Activated CD8-positive, alpha-beta memory T cell treated with anti-CD3 and anti-CD28 coated beads, Interleukin-2, amount 10 ng/mL, durations not matched to agents 7 days and 5 days (primary cell): ENCODE results near the gene S100A6. TPM values are rescaled to one million over a fixed set of nuclear protein-coding genes. Genes with fewer than 3 reads are reported as not detected.

Source experiments
- ATAC-seq: fragments of 150-1000 bp; cut with Tn5 transposase; one replicate; pipeline ENCODE4 v1.10.0; 2021; ENCODE audit warnings: moderate library complexity
- CTCF ChIA-PET: fragments of 350-600 bp; sonication (Branson Sonifier 250); formaldehyde crosslinking; loops from one replicate; lab custom pipeline; 2021; ENCODE audit warnings: antibody characterized with exemption; lab: Charles Lee
- DNase-seq: peaks from one replicate; pipeline ENCODE4 v3.0.0-alpha.2; 2020
- H3K27ac Mint-ChIP-seq: one replicate; pipeline ENCODE4 v1.8.0; 2021; ENCODE audit warnings: mild to moderate bottlenecking, mixed read lengths
- H3K27me3 Mint-ChIP-seq: one replicate; pipeline ENCODE4 v1.8.0; 2021; ENCODE audit warnings: mixed read lengths
- H3K36me3 Mint-ChIP-seq: one replicate; pipeline ENCODE4 v1.8.0; 2021; ENCODE audit warnings: mild to moderate bottlenecking, mixed read lengths
- H3K4me1 Mint-ChIP-seq: one replicate; pipeline ENCODE4 v1.8.0; 2021; ENCODE audit warnings: mixed read lengths
- H3K4me3 Mint-ChIP-seq: one replicate; pipeline ENCODE4 v1.8.0; 2021; ENCODE audit warnings: mild to moderate bottlenecking, moderate library complexity, mixed read lengths
- H3K9me3 Mint-ChIP-seq: one replicate; pipeline ENCODE4 v1.8.0; 2022; ENCODE audit warnings: low read depth, mixed read lengths
- total RNA-seq, 2 experiments: library from RNA; stranded (reverse); gene quantifications; one replicate each; pipeline ENCODE4 v1.2.3, GENCODE V29; 2021

Gene S100A6
- total RNA-seq, 2 experiments from 2014 or later: 386 to 543 TPM

- ATAC-seq: no peak
- Mint-ChIP-seq H3K27ac (no peak overlapping the region), H3K36me3 (no peaks in the 10 kb centered on the region), H3K4me1 (peaks cover 8% of the 10 kb centered on the region), H3K4me3 (no peak overlapping the region), H3K27me3 (no peaks in the 10 kb centered on the region), H3K9me3 (no peaks in the 10 kb centered on the region)
- CTCF ChIA-PET: interaction anchor here (0.7 to 3.0 kb wide), 5 partner anchors 9 to 28 kb away, joined by 3 to 15 read pairs (median 4); no protein-coding TSS in a partner anchor
- DNase-seq: no peak
These were observed 25.1 kb upstream of the S100A6 start for GRCh38 chr1:153560771-153561465.

DNA sequence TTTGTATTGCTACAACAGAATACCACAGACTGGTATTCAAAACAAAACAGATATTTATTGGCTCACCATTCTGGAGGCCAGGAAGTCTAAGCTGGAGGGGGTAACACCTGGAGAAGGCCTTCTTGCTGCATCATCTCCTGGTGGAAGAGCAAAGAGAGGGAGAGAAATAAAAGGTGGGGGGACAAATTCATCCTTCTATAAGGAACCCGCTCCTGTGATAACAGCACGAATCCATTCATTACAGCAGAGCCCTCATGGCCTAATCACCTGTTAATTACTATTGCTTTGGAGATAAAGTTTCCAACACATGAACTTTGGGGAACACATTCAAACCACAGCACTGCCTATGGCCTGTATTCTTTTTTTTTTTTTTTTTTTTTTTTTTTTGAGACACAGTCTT lies 24.4 kb upstream of the S100A6 start:
- peaks cover under 1% of the 10 kb centered on the region for H3K4me1 Mint-ChIP-seq
- CTCF ChIA-PET: interaction anchor here (0.7 to 3.0 kb wide), 5 partner anchors 9 to 27 kb away, joined by 3 to 15 read pairs (median 5); no protein-coding TSS in a partner anchor
- H3K9me3 Mint-ChIP-seq: no peaks in the 10 kb centered on the region
- H3K4me3 Mint-ChIP-seq: no peak overlapping the region
- H3K36me3 Mint-ChIP-seq: no peaks in the 10 kb centered on the region
- no peak overlapping the region for H3K27ac Mint-ChIP-seq
- ATAC-seq: no peak
- DNase-seq: no peak
- H3K27me3 Mint-ChIP-seq: no peaks in the 10 kb centered on the region

DNA sequence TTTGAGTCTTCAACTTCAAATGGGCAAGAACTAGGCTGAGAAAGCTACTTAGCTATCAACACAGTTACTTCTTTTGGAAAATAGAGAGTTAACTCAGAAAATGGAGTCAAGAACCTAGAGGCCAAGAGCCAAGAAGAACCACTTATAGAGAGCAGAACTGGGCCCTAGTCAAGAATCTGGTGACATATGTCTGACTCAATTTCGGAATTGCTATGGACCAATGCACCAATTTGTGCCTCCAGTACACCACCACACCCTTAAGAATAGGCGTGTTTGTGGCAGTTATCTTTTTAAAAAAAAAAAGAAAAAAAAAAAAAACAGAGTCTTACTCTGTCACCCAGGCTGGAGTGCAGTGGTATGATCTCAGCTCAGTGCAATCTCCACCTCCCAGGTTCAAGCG lies 22.1 kb upstream of the S100A6 start:
- Mint-ChIP-seq H3K4me3 (no peak overlapping the region), H3K27ac (no peak overlapping the region), H3K27me3 (no peaks in the 10 kb centered on the region), H3K4me1 (peaks cover 3% of the 10 kb centered on the region), H3K9me3 (no peaks in the 10 kb centered on the region), H3K36me3 (no peaks in the 10 kb centered on the region)
- ATAC-seq (no peak), DNase-seq (no peak)
- CTCF ChIA-PET: interaction anchor here (0.8 to 6.1 kb wide), 5 partner anchors 10 to 47 kb away, joined by 3 to 37 read pairs (median 3); partner anchors contain the start of gene S100A6

- Mint-ChIP-seq H3K36me3 (no peaks in the 10 kb centered on the region), H3K4me3 (no peak overlapping the region), H3K4me1 (peaks cover 3% of the 10 kb centered on the region), H3K27ac (no peak overlapping the region), H3K27me3 (no peaks in the 10 kb centered on the region), H3K9me3 (no peaks in the 10 kb centered on the region)
- no peak for DNase-seq
- no peak for ATAC-seq
- CTCF ChIA-PET: interaction anchor here (1.4 to 6.1 kb wide), 5 partner anchors 10 to 22 kb away, joined by 3 to 37 read pairs (median 4); partner anchors contain the start of gene S100A6
These were observed 20.6 kb upstream of the S100A6 start for GRCh38 chr1:153556348-153556747.

GRCh38 chr1:153553830-153554541 lies 18.2 kb upstream of the S100A6 start:
- H3K4me1 Mint-ChIP-seq: peaks cover 11% of the 10 kb centered on the region
- no peaks in the 10 kb centered on the region for H3K36me3 Mint-ChIP-seq
- H3K9me3 Mint-ChIP-seq: no peaks in the 10 kb centered on the region
- H3K27me3 Mint-ChIP-seq: peaks cover 3% of the 10 kb centered on the region
- no peak for ATAC-seq
- H3K4me3 Mint-ChIP-seq: no peak overlapping the region
- H3K27ac Mint-ChIP-seq: no peak overlapping the region
- DNase-seq: no peak
- CTCF ChIA-PET: interaction anchor here (1.1 to 6.1 kb wide), 5 partner anchors 9 to 59 kb away, joined by 3 to 37 read pairs (median 7); partner anchors contain the start of genes S100A4, S100A5 and S100A6

DNA sequence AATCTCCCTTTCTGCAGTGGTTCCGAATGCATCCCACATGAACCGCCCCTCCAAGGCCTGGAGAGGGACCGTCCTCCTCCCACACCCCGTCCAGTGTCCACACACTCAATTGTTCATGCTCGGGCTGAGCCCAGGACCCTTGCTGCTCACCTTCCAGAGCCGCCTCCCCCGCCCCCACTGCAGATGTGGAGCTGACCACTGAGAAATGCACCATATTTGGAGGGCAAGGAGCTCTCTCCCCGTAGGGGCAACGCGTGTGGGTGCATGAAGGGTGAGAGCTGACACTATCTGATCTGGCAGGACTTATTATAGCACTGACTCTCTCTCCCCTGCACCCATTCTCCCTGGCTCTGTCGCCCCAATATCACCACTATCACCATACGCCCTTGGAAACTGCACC lies 17.3 kb upstream of the S100A6 start:
- Mint-ChIP-seq H3K4me3 (no peak overlapping the region), H3K27ac (no peak overlapping the region), H3K9me3 (no peaks in the 10 kb centered on the region), H3K36me3 (no peaks in the 10 kb centered on the region), H3K27me3 (peaks cover 3% of the 10 kb centered on the region), H3K4me1 (peaks cover 18% of the 10 kb centered on the region)
- CTCF ChIA-PET: interaction anchor here (1.3 to 6.1 kb wide), 6 partner anchors 8 to 42 kb away, joined by 6 to 37 read pairs (median 8); partner anchors contain the start of genes S100A4, S100A5 and S100A6
- no peak for DNase-seq
- no peak for ATAC-seq

DNA sequence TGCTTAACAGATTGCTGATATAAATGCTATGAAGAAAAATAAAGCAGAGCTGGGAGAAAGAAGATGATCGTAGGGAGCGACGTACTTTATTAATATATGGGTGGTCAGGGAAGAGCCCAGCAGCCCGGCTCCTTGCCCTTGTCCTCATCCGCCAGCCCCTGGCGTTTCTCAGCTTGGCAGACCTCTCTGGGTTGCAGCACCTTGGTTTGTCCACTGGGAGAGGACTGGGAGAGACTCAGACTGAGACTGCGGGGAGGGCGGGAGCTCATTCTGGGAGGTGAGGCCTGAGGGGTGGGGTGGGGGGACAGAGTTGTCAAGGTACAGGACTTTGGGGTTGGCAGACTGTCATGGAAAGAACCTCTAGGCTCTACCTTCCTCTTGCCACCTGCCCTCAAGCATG lies 16.5 kb upstream of the S100A6 start:
- Mint-ChIP-seq H3K36me3 (no peaks in the 10 kb centered on the region), H3K9me3 (no peaks in the 10 kb centered on the region), H3K4me1 (peaks cover 24% of the 10 kb centered on the region), H3K27me3 (peaks cover 3% of the 10 kb centered on the region), H3K27ac (no peak overlapping the region), H3K4me3 (no peak overlapping the region)
- no peak for DNase-seq
- CTCF ChIA-PET: interaction anchor here (0.8 to 3.4 kb wide), 7 partner anchors 11 to 41 kb away, joined by 3 to 18 read pairs (median 7); partner anchors contain the start of genes S100A5 and S100A6
- ATAC-seq: no peak

GRCh38 chr1:153550827-153551500 lies 15.2 kb upstream of the S100A6 start:
- Mint-ChIP-seq H3K4me1 (peaks cover 30% of the 10 kb centered on the region), H3K27ac (no peak overlapping the region), H3K9me3 (no peaks in the 10 kb centered on the region), H3K4me3 (no peak overlapping the region), H3K27me3 (peaks cover 3% of the 10 kb centered on the region), H3K36me3 (no peaks in the 10 kb centered on the region)
- DNase-seq (no peak), ATAC-seq (no peak)
- CTCF ChIA-PET: interaction anchor here (0.8 to 3.4 kb wide), 7 partner anchors 16 to 40 kb away, joined by 4 to 18 read pairs (median 4); partner anchors contain the start of gene S100A6

- Mint-ChIP-seq H3K4me1 (peaks cover 36% of the 10 kb centered on the region), H3K4me3 (no peak overlapping the region), H3K36me3 (peaks cover 2% of the 10 kb centered on the region), H3K27ac (no peak overlapping the region), H3K9me3 (no peaks in the 10 kb centered on the region), H3K27me3 (peaks cover 3% of the 10 kb centered on the region)
- no peak for ATAC-seq
- CTCF ChIA-PET: interaction anchor here (0.8 to 3.4 kb wide), 6 partner anchors 16 to 39 kb away, joined by 4 to 18 read pairs (median 4); no protein-coding TSS in a partner anchor
- DNase-seq: no peak
These were observed 14.6 kb upstream of the S100A6 start for GRCh38 chr1:153550398-153550758.

DNA sequence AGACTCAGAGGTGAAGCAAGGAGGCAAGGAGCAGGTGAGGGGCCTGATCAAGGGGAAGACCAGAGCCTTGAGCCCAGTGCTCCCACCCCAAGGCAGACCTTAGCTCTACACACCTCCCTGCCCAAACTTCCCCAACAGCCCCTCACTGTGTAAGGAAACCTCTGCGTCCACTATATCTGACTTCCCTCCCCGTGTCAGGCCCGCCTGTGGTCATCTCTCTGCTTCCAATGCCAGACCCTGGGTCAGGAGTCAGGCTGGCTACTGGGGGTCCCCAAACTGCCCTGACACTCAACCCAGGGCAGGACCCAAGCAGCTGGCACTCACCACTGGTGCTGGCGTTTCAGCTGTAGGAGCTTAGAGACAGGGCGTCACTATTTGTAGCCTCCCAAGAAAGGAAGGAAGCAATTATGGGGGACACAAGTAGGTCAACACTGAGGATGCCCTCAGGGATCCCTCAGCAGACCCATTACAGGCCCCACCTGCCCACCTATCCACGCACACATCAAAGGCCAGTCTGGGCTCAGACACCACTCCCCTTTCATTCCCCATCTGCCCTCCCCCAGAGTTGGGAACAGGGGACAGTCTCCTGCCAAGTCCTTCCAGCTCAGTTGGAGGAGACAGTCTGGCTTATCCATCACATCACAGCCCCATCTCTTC lies 14.1 kb upstream of the S100A6 start:
- Mint-ChIP-seq H3K36me3 (peaks cover 7% of the 10 kb centered on the region), H3K9me3 (no peaks in the 10 kb centered on the region), H3K27me3 (peaks cover 3% of the 10 kb centered on the region), H3K4me1 (peaks cover 40% of the 10 kb centered on the region), H3K27ac (no peak overlapping the region), H3K4me3 (no peak overlapping the region)
- ATAC-seq (no peak), DNase-seq (no peak)
- CTCF ChIA-PET: interaction anchor here (0.8 to 3.4 kb wide), 6 partner anchors 15 to 39 kb away, joined by 4 to 18 read pairs (median 4); no protein-coding TSS in a partner anchor

- H3K27me3 Mint-ChIP-seq: peaks cover 3% of the 10 kb centered on the region
- no peak within 1 kb of the TSS for H3K27ac Mint-ChIP-seq
- H3K36me3 Mint-ChIP-seq: peaks cover 16% of the 10 kb centered on the region
- CTCF ChIA-PET: interaction anchor here (1.5 to 8.9 kb wide), 5 partner anchors 15 to 38 kb away, joined by 4 to 124 read pairs (median 10); partner anchors contain the start of gene S100A6
- no peak within 1 kb of the TSS for H3K4me3 Mint-ChIP-seq
- no peaks in the 10 kb centered on the region for H3K9me3 Mint-ChIP-seq
- no peak for DNase-seq
- ATAC-seq: no peak
- peaks cover 48% of the 10 kb centered on the region for H3K4me1 Mint-ChIP-seq
These were observed 13.2 kb upstream of the S100A6 start, which contains the start of gene S100A3 for GRCh38 chr1:153548722-153549688. TSS of gene S100A3 (minus strand) at chr1:153549258. CDS start at chr1:153548485, 773 bp downstream.
